Measurements from ENCODE around the gene SLC45A3.

DNA sequence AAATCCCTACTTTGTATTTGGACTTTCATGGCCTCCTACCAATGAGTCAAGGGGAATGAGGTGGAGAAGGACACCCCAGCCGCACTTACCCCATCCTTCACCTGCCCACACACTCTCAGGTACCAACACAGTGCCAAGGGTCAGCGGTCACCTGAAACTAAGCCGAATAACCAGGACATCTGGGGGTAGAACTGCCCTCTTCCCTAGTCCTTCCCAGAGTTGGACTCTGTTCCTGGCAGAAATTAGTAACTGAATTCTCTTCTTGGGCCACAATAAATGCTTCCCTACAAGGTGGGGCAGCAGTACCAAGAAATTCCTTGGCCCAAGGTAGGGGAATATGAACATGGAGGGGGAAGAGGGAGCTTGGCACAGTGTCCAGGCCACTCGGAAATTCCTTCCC, 7.3 kb downstream of the SLC45A3 start:
- TF ChIP-seq, protein P1, sequence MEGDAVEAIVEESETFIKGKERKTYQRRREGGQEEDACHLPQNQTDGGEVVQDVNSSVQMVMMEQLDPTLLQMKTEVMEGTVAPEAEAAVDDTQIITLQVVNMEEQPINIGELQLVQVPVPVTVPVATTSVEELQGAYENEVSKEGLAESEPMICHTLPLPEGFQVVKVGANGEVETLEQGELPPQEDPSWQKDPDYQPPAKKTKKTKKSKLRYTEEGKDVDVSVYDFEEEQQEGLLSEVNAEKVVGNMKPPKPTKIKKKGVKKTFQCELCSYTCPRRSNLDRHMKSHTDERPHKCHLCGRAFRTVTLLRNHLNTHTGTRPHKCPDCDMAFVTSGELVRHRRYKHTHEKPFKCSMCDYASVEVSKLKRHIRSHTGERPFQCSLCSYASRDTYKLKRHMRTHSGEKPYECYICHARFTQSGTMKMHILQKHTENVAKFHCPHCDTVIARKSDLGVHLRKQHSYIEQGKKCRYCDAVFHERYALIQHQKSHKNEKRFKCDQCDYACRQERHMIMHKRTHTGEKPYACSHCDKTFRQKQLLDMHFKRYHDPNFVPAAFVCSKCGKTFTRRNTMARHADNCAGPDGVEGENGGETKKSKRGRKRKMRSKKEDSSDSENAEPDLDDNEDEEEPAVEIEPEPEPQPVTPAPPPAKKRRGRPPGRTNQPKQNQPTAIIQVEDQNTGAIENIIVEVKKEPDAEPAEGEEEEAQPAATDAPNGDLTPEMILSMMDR (IDR thresholded peaks at IDR 0.05): no peak
- TF ChIP-seq POLR2A (IDR thresholded peaks at IDR 0.05): no peak
